ENCODE results near the gene WDR33.
"Not testable (repeated sequence)": the region's sequence is repeated elsewhere in the genome, so short reads cannot be mapped to it uniquely, and the experiment has no call there.

The WDR33 gene

DNA sequence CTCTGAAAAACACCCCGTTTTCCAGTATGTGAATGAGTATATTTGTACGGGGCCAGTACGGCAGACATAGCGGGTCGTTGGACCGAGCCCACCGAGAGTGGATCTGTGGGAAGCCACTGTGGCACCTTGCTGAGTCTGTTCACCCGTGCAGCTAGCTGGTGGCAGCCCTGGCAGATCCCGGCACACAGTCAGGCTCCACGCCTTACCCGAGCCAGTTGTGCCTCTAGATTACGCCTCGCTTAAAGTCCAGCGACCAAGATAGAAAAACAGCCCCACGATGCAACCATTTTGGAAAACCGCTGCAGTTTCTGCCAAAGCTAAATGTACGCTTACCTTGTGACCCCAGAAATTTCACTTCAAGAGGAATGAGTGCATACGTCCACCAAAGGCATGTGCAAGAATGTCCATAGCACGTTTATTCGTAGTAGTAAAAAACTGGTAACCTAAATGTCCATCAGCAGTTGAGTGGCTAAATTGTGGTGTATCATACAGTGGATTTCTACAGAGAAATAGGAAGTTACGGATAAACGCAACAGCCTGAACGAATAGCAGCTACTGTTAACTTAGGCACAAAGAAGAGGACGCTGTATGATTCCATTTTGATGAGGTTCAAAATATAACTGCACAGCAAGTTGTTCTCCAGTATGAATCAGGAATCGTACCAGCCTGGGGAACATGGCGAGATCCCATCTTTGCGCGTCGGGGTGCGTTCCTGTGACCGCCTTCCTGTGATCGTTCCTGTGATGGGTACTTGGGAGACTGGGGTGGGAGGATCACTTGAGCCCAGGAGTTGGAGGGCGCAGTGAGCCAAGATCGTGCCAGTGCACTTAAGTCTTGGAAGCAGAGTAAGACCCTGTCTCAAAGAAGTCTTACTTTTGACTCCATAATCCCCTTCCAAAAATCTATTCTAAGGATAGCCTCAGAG is 688 bp upstream of the WDR33 start:
- H3K27ac ChIP-seq, result peak overlapping the region; percentile 82
- no peak for DNase-seq (ENCODE audit: low read depth, low spot score)

DNA sequence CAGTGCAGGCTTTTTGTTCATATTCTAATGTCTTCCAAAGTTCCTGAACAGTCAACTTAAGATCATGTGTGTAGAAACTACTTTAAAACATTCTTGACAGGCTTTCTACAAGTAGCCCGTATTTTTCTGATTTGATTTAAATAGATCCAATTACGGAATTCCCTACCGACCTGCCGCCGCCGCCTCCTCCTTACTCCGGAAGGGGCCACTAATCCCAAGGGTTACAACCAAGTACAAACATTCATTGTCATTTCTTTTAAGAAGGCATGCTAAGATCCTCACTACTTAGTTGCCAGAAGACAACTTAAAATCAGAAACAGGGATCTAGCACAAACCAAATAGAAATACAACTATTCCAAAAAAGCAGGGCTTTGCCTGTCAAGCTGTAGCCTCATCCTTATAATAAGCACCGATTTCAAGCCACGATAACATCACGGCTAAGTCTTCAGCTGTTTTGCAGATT is 784 bp downstream of the WDR33 start:
- DNase-seq (ENCODE audit: low read depth, low spot score), result no peak
- peak overlapping the region; percentile 82 for H3K27ac ChIP-seq

DNA sequence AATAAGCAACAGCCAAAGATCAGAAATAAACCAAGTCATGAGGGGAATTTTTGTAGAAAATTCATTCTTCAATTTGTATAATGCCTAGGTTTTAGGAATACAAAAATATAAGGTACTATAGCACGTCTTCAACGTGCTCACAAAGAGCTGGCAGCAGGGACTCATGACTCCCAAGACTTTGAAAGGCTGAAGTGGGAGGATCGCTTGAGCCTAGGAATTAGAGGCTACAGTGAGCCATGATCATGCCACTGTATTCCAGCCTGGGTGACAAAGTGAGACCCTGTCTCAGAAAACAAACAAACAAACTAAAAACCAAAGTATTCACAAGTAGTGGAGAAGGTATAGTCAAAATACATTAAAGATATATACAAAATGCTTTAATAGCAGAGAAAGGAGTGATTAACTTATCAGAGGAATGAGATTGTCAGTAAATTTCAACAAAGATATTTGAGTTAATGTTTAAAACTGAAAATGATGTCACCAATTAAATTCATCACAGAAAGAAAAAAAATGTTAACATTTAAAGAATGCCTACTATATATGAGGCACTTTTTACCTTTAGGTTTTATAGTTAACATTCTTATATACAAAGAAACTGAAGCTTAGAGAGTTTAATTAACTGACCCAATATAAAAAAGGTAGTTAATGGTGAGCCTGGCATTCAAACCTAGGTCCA is 3.2 kb downstream of the WDR33 start:
- H3K27ac ChIP-seq, result no peak overlapping the region
- DNase-seq (ENCODE audit: low read depth, low spot score), result no peak

DNA sequence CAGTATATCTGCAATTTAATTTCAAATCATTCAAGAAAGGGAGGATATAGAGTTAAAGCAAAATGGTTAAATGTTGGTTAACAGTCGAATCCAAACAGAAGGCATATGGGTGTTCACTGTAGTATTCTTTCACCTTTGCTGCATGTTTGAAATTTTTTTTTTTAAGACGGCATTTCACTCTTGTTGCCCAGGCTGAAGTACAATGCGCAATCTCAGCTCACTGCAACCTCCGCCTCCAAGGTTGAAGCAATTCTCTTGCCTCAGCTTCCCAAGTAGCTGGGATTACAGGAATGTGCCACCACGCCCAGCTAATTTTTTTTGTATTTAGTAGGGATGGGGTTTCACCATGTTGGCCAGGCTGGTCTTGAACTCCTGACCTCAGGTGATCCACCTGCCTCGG is 4.1 kb downstream of the WDR33 start:
- not testable (repeated sequence) for H3K27ac ChIP-seq; DNase-seq (ENCODE audit: low read depth, low spot score)

DNA sequence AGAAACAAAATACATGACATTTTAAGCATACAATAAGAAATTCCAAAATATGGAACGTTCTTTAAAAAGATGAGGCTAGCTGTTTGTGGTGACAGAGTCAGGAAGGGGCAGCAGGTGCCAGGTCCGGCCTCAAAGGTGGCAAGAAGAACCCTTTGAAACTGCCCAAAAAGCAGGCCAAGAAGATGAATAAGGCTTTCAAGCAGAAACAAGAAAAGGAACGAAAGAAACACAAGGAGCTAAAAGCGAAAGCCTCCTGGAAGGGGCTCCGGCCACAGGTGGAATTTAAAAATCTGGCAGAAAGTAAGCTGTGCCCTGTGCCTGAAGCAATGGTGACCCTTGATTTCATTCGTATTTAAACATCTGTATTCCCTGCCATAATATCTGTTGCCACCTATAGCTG is 5.5 kb downstream of the WDR33 start:
- no peak for DNase-seq (ENCODE audit: low read depth, low spot score)
- no peak overlapping the region for H3K27ac ChIP-seq

DNA sequence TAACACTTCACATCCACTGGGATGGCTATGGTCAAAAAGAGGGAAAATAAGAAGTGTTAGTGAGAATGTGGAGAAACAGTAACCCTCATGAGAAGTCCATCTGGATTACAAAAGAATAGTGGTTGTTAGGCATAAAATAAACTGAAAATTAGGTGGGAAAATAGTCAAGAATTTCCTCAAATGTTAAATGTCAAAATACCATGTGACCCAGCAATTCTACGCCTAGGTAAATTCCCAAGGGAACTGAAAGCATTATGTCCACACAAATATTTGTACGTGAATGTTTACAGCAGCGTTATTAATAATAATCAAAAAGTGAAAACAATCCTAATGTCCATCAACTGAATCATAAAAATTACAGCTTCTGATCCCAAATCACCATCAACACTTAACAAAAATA is 11.0 kb downstream of the WDR33 start:
- no peak overlapping the region for H3K27ac ChIP-seq
- no peak for DNase-seq (ENCODE audit: low read depth, low spot score)

DNA sequence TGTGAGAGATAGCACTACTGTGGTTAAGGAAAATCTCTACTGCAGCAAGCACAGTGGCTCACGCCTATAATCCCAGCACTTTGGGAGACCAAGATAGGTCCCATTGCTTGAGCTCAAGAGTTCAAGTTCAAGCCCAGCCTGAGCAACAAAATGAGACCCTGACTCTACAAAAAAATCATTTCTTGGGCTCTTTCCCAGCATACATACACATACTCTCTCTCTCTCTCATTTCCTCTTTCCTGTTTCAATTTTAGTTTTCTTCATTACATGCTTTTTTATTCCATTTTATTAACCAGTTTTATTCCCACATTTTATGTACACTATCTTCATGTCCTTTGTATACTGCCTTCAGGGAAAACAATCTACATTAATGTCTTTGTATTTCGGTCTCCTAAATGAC is 14.6 kb downstream of the WDR33 start:
- H3K27ac ChIP-seq, result no peak overlapping the region

DNA sequence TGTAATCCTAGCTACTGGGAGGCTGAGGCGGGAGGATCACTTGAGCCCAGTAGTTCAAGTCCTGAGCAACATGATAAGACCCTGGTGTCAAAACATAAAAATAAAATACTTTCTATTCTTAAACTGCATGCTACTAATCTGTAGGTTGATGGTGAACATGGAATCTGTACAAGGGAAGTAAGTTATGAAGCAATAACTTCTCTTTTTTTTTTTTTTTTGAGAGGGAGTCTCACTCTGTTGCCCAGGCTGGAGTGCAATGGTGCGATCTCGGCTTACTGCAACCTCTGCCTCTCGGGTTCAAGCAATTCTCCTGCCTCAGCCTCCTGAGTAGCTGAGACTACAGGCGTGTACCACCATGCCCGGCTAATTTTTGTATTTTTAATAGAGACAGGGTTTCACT is 16.1 kb downstream of the WDR33 start:
- not testable (repeated sequence) for H3K27ac ChIP-seq; DNase-seq (ENCODE audit: low read depth, low spot score)

More for the DNA sequence above, 14.6 kb downstream of the WDR33 start:
- DNase-seq (ENCODE audit: low read depth, low spot score), result no peak

DNA sequence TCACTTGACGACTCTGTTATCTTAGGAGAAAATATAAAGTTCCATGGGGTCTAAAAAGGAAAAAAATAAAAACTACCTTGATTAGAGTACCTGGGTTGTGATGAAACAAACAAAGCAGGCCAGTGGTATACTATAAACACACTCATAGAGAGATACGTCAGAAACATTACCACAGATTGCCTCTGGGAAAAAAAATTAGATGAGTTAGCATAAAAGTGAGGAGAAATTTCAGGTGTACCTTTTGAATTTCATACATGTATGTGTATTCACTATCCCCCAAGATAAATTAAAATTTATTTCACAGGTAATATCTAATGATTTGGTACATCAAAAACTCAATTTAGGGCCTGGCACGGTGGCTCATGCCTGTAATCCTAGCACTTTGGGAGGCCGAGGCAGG is 18.2 kb downstream of the WDR33 start:
- no peak overlapping the region for H3K27ac ChIP-seq
- DNase-seq (ENCODE audit: low read depth, low spot score), result no peak

DNA sequence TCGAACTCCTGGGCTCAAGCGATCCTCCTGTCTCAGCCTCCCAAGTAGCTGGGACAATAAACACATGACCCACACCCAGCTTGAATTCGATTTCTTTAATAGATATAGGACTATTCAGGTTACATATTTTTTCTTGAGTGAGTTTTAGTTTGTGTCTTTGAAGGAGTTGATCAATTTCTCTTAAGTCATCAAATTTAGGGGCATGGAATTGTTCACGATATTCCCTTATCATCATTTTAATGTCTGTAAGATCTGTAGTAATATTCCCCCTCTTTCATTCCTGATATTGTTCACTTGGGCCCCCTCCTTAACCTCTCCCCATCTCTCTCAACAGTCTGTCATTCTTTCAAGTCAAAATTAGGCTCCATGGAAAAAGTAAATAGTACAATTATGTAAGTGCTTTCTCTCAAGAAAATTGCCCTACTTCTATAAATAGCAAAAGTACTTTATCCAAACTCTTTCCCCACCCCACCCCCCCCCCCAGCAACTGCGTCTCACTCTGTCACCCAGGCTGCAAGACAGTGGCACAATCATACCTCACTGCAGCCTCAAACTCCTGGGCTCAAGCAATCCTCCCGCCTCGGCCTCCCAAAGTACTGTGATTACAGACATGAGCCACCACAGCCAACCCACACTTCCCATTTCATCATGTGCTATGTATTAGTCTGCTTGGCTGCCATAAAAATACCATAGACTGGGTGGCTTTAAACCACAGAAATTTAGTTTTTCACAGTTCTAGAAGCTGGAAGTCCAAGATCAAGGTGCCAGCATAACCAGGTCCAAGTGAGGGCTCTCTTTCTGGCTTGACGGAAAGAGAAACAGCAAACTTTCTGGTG is 20.1 kb downstream of the WDR33 start:
- no peak for DNase-seq (ENCODE audit: low read depth, low spot score)
- H3K27ac ChIP-seq, result no peak overlapping the region

DNA sequence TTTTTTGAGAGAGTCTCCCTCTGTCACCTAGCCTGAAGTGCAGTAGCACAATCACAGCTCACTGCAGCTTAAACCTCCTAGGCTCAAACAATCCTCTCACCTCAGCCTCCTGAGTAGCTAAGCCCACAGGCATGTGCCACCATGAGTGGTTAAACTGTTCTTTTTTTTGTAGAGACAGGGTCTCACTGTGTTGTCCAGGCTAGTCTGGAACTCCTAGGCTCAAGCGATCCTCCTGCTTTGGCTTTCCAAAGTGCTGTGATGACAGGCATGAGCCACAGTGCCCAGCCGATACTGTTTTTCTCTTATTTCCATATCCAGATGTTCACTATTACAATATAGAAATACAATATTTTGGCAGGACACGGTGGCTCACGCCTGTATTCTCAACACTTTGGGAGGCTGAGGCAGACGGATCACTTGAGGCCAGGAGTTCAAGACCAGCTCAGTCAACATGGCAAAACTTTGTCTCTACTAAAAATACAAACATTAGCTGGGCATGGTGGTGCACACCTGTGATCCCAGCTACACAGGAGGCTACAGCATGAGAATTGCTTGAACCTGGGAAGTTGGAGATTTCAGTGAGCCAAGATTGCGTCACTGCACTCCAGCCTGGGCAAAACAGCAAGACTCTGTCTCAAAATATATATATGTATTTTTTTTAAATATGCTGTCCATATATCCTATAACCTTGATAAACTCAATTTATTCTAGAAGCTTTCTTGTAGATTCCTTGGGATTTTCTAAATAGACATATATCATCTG is 24.7 kb downstream of the WDR33 start:
- H3K27ac ChIP-seq, result no peak overlapping the region
- DNase-seq (ENCODE audit: low read depth, low spot score), result no peak

DNA sequence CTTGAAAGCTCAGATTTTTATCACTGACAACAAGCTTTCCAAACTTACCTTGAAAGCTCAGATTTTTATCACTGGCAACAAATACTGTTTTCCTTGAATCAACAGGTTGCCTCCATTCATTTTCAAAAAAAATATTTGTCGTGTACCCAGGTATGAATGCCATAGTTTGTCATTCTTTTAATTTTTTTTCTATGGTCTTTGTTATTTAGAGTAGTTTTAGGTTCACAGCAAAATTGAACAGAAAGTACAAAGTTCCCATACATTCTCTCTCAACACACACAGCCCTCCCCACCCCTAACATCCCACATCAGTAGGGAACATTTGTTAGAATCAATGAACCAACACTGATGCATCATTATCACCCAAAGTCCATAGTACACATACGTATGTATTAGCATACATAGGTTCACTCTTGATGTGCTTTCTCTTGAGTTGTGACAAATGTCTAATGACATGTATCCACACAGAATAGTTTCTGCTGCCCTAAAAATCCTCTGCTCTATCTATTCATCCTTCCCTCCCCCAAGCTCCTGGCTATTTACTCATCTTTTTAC is 25.9 kb downstream of the WDR33 start:
- no peak overlapping the region for H3K27ac ChIP-seq

DNA sequence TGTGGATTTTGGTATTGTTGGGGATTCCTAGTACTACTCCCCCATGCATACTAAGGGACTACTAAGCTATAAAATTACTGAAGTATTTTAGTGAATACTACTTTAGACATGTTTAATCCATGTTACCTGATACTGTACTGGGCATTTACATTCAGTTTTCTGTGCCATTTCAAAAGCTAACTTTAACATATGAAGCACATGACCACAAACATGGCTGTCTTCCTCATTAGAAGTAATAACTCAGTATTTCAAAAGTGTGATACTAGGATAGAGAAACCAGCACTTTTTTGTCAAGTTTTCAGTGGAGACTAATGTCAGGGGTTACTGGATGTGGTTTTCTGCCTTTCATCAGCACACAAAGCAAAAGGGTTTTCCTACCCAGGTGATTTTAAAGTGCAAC is 27.9 kb downstream of the WDR33 start:
- H3K27ac ChIP-seq, result no peak overlapping the region
- no peak for DNase-seq (ENCODE audit: low read depth, low spot score)

More for the DNA sequence above, 25.9 kb downstream of the WDR33 start:
- no peak for DNase-seq (ENCODE audit: low read depth, low spot score)

DNA sequence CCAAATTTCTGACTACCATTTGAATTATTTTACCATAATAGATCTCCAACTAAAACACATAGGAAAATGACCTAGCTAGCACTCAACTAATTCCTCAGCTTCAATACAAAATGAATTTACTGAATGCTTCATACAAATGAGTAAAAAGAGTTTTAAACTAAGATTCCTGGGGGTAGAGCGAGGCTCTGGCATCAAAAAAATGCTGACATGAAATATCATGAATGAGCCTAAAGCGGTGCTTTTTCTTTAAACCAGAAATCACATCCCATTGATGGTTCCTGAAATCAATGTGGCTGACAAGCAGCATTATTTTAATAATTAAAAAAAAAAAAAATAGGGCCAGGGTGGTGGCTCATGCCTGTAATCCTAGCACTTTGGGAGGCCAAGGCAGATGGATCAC is 32.1 kb downstream of the WDR33 start:
- DNase-seq (ENCODE audit: low read depth, low spot score), result no peak
- H3K27ac ChIP-seq, result no peak overlapping the region

DNA sequence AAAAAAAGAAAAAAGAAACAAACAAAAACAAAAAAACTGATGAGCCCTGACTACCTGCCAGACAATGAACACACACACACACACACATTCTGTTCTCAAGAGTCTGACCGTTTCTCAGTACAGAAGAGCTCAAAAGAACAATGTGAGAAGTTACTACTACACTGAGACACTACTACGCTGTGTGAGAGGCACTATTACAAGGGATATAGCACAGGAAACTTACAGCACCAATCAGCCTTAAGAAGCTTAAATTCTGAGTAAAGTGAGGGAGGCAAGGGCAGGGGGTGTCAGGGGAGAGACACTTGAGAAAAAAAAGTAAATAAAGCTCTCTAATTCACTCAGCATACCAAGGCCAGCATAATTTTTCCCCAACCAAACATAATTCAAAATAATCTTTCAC is 32.5 kb downstream of the WDR33 start:
- DNase-seq (ENCODE audit: low read depth, low spot score), result no peak
- H3K27ac ChIP-seq, result no peak overlapping the region

DNA sequence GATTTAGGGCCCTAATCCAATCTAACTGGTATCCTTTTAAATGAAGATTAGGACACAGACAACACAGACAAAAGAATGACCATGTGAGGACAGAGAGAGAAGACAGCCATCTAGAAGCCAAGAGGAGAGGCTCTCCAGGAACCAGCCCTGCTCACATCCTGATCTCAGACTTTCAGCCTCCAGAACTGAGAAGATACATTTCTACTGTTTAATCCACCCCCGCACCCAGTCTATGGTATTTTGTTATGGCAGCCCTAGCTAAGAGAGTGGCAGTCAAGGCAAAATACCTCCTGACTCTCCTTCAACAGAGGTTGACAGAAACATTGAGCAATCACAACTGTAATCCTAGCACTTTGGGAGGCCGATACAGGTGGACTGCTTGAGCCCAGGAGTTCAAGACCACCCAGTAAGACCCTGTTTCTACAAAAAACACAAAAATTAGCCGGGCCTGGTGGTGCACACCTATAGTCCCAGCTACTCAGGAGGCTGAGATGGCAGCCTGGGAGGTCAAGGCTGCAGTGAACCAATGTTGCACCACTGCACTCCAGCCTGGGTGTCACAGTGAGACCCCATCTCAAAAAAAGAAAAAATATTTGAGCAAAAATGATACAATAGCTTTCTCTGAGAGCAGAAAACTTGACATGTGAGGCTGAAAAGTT is 34.7 kb downstream of the WDR33 start:
- DNase-seq (ENCODE audit: low read depth, low spot score), result no peak
- H3K27ac ChIP-seq, result no peak overlapping the region

DNA sequence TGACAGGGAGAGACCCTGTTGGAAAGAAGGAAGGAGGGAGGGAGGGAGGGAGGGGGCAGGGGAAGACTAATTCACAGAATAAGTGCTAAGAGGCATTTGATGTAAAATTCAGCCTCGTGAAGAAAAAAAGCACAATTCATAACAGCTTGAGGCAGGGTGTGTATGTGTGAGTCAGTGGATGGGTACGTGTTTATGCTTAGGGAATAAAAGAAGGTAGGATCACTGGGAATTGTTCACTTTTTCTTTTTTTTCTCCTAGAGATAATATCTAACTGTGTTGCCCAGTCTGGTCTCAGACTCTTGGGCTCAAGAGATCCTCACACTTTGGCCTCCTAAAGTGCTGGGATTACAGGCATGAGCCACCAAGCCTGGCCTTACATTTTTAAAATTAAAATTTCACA is 39.2 kb downstream of the WDR33 start:
- H3K27ac ChIP-seq, result peak overlapping the region; percentile 80
- peak; percentile 37 for DNase-seq (ENCODE audit: low read depth, low spot score)

DNA sequence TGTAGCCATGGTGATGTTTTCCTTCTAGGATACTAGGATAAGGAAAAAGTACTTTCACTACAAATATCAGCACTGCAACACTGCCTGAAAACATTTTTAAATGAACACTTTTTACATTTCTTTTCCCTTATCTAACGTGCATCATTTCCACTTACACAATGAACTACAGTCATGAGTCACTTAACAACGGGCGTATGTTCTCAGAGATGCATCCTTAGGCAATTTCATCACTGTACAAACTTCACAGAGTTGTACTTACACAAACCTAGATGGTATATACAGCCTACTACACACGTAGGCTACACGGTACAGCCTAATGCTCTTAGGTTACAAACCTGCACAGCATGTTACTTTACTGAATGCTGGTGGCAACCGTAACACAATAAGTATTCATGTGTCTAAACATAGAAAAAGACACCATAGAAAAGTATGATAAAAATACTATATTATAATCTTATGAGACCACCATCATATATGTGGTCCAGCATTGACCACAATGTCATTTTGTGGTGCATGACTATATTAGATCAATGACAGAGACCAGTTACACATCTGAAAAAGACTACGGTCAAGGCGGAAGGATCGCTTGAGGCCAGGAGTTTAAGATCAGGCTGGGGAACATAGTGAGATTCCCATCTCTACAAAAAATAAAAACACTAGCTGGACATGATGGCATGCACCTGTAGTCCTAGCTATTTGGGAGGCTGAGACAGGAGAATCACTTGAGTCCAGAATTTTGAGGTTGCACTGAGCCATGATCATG is 39.8 kb downstream of the WDR33 start:
- peak overlapping the region; percentile 80 for H3K27ac ChIP-seq
- peak; percentile 62 for DNase-seq (ENCODE audit: low read depth, low spot score)

Measured in epithelial cell of prostate (primary cell).